ACHN (cell line): Measurements from ENCODE around the gene AMN.

ENCODE experiments used
- DNase-seq: peaks from one replicate; pipeline ENCODE4 v3.0.0-alpha.2; 2015
- in situ Hi-C: cut with HindIII; loops from 2 replicates; pipeline ENCODE4 v1.10.0; 2017; ENCODE audit warnings: low sequenced_read_pairs, low pct_ligation_motif_present, low pct_unique_long_range_greater_than_20kb

AMN gene

GRCh38 chr14:102897299-102898027 is 25.0 kb upstream of the AMN start:
- no peak for DNase-seq
- in situ Hi-C loops: no loop called here

GRCh38 chr14:102898298-102898697 is 24.2 kb upstream of the AMN start:
- DNase-seq: no peak
- in situ Hi-C loops: no loop called here

- in situ Hi-C loops: no loop called here
- DNase-seq: no peak
These were observed 23.5 kb upstream of the AMN start for GRCh38 chr14:102898776-102899515.

- DNase-seq: no peak
- in situ Hi-C loops: no loop called here
These were observed 23.0 kb upstream of the AMN start for GRCh38 chr14:102899516-102899900.

- in situ Hi-C loops: no loop called here
These were observed 21.6 kb upstream of the AMN start for GRCh38 chr14:102900631-102901571.

GRCh38 chr14:102901633-102902032 is 20.8 kb upstream of the AMN start:
- no peak for DNase-seq
- in situ Hi-C loops: no loop called here

More at GRCh38 chr14:102900631-102901571, 21.6 kb upstream of the AMN start:
- DNase-seq: no peak

- in situ Hi-C loops: no loop called here
- no peak for DNase-seq
These were observed 20.4 kb upstream of the AMN start for GRCh38 chr14:102902086-102902485.

GRCh38 chr14:102902523-102903247 is 19.8 kb upstream of the AMN start:
- no peak for DNase-seq

GRCh38 chr14:102903248-102903888 is 19.1 kb upstream of the AMN start:
- in situ Hi-C loops: no loop called here
- DNase-seq: no peak

More at GRCh38 chr14:102902523-102903247, 19.8 kb upstream of the AMN start:
- in situ Hi-C loops: no loop called here

- DNase-seq: no peak
These were observed 18.5 kb upstream of the AMN start for GRCh38 chr14:102903889-102904512.

GRCh38 chr14:102905116-102906108 is 17.1 kb upstream of the AMN start:
- in situ Hi-C loops: no loop called here

More at GRCh38 chr14:102903889-102904512, 18.5 kb upstream of the AMN start:
- in situ Hi-C loops: no loop called here

GRCh38 chr14:102906616-102907302 is 15.7 kb upstream of the AMN start:
- DNase-seq: no peak
- in situ Hi-C loops: no loop called here

More at GRCh38 chr14:102905116-102906108, 17.1 kb upstream of the AMN start:
- no peak for DNase-seq

GRCh38 chr14:102907303-102907844 is 15.1 kb upstream of the AMN start:
- in situ Hi-C loops: no loop called here
- no peak for DNase-seq

- in situ Hi-C loops: no loop called here
- DNase-seq: no peak
These were observed 14.3 kb upstream of the AMN start for GRCh38 chr14:102907980-102908730.
